NCI-H2196 (cell line): ENCODE data around the gene BRCA2.

Experiments
- DNase-seq: peaks from one replicate; lab custom pipeline; 2025; ENCODE audit not compliant: unreplicated experiment; lab: John Stamatoyannopoulos, UW

Gene BRCA2

DNA sequence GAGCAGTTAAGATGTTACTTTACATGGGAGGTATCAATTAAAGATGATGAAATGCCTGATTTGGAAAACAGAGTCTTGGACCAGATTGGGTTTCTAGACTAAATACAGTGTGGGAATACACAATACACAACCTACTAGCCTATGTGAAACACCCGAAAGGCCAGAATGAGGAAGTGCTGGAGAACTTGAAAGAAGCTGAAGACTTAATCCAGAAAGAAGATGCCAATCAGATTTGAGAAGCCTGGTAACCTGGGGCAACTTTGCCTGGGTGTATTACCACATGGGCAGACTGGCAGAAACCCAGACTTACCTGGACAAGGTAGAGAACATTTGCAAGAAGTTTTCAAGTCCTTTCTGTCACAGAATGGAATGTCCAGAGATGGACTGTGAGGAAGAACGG is 69.4 kb downstream of the BRCA2 start:
- DNase-seq = no peak

- no peak for DNase-seq
Observed at GRCh38 chr13:32385410-32385809, 70.1 kb downstream of the BRCA2 start.

DNA sequence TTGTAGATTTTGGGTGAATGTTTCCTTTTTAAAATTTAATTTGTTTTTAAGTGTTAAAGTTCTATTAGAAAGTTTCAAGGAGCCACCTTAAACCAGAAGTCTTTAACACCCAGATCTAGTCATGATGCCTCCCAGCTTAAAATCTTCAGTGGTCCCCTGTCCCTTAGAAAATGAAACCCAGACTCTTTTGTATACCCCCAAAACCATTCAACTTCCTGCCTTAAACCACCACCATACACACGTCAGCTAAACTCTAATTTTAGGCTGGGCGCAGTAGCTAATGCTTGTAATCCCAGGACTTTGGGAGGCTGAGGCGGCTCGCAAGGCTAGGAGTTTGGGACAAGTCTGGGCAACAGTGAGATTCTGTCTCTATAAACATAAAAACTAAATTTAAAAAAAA is 74.7 kb downstream of the BRCA2 start:
- no peak for DNase-seq

DNA sequence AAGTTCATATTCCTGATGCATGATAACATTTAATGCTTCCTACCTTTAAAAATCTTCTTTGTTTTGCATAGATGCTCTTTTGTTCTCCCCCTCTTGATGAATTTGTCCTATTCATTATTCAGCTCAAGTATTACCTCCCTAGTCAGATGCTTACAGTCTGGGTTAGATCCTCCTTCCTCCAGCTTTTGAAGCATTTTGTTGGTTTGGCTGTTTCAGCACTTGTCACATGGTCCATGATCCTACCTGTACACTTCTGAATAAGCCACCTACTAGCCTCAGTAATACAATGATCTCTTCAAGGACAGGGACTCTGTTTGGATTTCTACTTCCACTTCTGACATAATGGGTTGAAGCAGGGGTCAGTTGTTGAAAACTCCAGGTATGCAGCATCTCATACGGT is 75.2 kb downstream of the BRCA2 start:
- no peak for DNase-seq

- DNase-seq = no peak
Observed at GRCh38 chr13:32391101-32391619, 75.9 kb downstream of the BRCA2 start.

DNA sequence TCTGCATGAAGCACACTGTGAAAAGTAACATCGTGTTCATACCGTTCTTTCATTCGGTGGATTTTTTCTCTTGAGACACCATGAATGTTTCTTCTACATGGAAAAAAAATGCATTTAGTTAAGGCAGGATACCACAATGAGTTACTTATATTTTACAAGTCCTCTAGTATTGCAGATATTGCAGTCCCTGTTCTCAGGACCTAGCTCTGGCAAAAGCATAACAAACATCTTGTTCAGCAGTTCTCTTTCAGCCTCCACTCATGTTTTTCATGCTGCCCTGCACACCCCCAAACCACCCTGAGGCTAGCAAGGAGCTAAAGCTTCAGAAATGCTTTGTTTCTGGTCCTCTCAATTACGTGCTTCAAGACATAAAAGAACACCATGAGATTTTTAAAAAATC is 87.8 kb downstream of the BRCA2 start:
- DNase-seq = no peak

- DNase-seq = no peak
Observed at GRCh38 chr13:32407854-32408253, 92.5 kb downstream of the BRCA2 start.

DNA sequence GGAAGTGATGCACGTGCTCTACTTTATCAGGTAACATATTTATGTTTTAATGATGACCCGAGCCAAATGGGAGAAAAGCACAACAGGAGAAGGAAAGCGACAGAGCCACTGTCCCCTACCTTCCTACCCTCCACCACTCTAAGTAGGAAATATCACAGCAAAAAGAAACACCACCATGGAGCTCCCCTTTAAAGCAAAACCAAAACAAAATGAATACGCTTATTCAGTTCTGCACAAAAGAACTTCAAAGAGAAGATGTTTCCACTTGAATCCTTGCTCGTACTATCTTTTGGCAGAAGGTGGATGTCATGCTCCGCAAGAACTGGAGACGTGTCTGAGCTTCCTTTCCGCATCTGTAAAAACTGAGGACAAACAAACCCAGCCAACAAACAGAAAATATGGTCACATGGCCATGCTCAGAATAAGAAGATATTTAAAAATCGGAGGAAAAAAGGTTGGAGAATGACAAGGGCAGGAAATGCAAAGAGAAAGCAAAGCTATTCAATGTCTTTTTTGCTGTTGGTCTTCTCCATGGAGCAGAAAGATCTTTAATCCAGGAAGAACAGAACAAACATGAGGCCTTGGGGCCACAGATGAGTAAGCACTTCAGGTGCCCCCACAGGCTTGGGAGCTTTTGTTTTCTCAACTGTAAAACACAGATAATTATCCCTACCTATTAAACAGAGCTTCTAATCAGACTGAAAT is 93.1 kb downstream of the BRCA2 start:
- DNase-seq = peak; percentile 20

GRCh38 chr13:32409001-32409313 is 93.6 kb downstream of the BRCA2 start:
- DNase-seq = peak; percentile 20

GRCh38 chr13:32409561-32410421 is 94.5 kb downstream of the BRCA2 start:
- DNase-seq = no peak

GRCh38 chr13:32413284-32413683 is 98.0 kb downstream of the BRCA2 start:
- DNase-seq = no peak

- no peak for DNase-seq
Observed at GRCh38 chr13:32414580-32414979, 99.3 kb downstream of the BRCA2 start.

DNA sequence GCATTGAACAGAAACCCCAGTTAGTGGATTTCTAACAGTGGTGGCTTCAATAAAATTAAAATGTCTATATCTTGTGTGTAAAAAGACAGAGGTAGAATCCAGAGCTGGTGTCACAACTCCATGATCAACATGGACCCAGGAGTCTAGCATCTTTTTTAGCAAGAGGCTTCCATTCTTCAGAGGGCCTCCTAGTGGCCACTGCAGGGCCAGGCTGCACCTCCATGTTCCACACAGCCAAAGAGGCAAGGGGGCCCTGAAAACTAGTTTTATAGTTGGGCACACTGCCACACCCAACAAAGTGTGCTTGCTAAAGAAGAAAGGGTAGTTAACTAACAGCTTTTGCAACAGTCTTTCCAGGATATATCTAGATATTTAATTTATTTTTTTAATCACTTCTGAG is 99.7 kb downstream of the BRCA2 start:
- DNase-seq = no peak

DNA sequence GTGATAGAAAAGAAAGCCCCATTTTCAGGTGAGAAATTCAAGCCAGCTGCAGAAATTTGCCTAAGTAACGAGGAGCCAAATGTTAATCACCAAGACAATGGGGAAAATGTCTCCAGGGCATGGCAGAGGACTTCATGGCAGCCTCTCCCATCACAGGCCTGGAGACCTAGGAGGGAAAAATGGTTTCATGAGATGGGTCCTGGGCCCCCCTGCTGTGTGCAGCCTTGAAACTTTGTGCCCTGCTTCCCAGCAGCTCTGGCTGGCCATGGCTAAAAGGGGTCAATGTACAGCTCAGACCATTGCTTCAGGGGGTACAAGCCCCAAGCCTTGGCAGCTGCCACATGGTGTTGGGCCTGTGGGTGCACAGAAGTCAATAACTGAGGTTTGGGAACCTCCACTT is 102.7 kb downstream of the BRCA2 start:
- no peak for DNase-seq

DNA sequence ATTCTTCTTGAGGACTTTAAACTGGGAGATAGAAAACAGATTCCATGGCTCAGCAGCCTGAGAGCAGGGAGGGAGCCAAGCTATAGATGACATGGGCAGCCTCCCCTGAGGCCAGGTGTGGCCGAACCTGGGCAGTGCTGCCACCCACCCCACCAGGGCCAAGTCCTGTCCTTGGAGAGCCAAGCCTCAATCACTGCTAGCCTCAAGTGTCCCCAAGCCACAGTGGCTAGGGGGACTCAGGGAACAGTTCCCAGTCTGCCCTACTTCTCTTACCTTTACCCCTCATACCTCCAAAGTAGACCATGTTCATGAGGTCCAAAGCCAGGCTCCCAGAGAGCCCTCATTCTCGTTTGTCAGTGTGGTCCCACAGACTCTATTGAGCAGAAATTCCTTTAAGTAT is 104.6 kb downstream of the BRCA2 start:
- DNase-seq = no peak

DNA sequence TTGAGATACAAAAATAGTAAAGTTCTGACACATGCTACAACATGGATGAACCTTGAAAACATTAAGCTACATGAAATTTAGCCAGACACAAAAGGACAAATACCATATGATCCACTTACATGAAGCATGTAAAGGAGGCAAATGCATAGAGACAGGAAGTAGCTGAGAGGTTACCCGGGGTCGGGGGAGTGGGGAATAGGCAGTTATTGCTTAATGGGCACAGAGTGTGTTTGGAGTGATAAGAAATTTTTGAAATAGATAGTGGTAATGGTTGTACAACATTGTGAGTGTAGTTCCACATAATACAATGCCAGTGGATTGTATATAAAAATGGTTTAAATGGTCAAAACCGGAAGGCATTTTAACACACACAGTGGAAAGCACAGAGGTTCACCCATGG is 108.3 kb downstream of the BRCA2 start:
- no peak for DNase-seq

- no peak for DNase-seq
Observed at GRCh38 chr13:32425158-32425557, 109.8 kb downstream of the BRCA2 start.

- peak; percentile 11 for DNase-seq
Observed at GRCh38 chr13:32426191-32426989, 111.1 kb downstream of the BRCA2 start.

- peak; percentile 18 for DNase-seq
Observed at GRCh38 chr13:32426990-32427851, 111.9 kb downstream of the BRCA2 start.

GRCh38 chr13:32427852-32428580 is 112.7 kb downstream of the BRCA2 start, which contains the start of gene N4BP2L1:
TSS of gene N4BP2L1 (minus strand) at chr13:32428130. CDS start at chr13:32428082, 48 bp downstream.
- DNase-seq = peak; percentile 42
